ENCODE measurements around the gene FTO. TPM values are rescaled to one million over a fixed set of nuclear protein-coding genes. Genes with fewer than 3 reads are reported as not detected.
A peak's percentile ranks its signal among the peaks of the same experiment; 100 is the strongest.

The FTO gene
- total RNA-seq, 4 donors from 2014 or later, result 64.4 to 116 (median 71.3) TPM

DNA sequence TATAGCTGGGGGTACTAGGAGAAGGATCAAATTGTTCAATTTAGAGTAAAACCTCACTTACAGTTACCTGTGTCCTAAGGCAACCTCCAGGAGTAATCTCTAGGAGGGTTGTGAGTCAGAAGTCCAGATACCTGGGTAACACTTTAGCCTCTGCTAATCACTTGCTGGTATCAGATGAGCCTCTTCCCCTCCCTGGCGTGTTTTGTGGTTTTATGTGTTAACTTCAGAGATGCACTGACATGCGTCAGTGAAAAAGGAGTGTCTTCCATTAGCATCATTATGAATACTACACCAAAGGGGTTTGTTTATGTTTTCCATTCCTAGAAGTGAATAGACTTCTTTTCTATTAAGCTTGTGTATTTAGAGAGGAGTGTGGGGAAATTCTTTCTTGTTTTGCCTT, 208.2 kb downstream of the FTO start:
- no peak for DNase-seq (ENCODE audit: low spot score in 2 of 2)
- Histone ChIP-seq H3K9me3 (no peaks in the 10 kb centered on the region), H3K27ac (no peak overlapping the region), H3K27me3 (no peaks in the 10 kb centered on the region), H3K36me3 (no peaks in the 10 kb centered on the region), H3K4me1 (peaks cover 12% of the 10 kb centered on the region), H3K4me3 (no peak overlapping the region)
- TF ChIP-seq, protein P1, sequence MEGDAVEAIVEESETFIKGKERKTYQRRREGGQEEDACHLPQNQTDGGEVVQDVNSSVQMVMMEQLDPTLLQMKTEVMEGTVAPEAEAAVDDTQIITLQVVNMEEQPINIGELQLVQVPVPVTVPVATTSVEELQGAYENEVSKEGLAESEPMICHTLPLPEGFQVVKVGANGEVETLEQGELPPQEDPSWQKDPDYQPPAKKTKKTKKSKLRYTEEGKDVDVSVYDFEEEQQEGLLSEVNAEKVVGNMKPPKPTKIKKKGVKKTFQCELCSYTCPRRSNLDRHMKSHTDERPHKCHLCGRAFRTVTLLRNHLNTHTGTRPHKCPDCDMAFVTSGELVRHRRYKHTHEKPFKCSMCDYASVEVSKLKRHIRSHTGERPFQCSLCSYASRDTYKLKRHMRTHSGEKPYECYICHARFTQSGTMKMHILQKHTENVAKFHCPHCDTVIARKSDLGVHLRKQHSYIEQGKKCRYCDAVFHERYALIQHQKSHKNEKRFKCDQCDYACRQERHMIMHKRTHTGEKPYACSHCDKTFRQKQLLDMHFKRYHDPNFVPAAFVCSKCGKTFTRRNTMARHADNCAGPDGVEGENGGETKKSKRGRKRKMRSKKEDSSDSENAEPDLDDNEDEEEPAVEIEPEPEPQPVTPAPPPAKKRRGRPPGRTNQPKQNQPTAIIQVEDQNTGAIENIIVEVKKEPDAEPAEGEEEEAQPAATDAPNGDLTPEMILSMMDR (IDR thresholded peaks at IDR 0.05), result no peak
- TF ChIP-seq EP300 (IDR thresholded peaks at IDR 0.05) (no peak), POLR2AphosphoS5 (IDR thresholded peaks at IDR 0.05) (no peak), POLR2A (IDR thresholded peaks at IDR 0.05) (no peak)
- 74% methylated on average over 2 of the region's 2 CpGs for WGBS

DNA sequence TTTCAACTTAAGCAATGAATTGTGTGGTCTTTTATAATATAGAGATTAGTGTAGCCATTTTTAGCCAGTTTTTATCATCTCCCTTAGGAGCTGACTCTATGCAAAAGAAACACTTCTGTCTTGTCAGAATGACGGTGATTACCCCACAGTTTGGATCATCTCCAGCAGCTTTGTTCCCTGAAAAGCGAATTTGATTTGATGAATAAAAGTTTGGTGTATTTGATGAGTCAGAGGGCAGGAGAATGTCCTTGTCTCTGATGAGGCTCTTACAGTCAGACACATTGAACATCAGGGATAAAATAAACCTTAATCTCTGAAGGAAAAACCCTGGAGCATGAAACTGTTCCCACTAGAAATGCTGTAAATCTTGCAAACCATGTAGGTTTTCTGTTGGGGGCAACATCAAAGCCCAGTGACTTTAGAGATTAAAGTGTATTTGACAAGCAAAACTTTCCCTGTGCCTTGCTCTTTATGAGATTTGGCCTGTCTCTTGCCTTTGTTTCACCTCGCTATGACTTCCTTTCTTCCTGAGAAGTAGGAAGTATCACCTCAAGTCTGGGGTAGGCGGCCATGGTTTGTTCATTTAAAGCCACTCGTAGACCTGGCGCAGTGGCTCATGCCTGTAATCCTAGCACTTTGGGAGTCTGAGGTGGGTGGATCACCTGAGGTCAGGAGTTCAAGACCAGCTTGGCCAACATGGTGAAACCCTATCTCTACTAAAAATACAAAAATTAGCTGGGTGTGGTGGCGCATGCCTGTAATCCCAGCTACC, 209.3 kb downstream of the FTO start:
- TF ChIP-seq, protein P1 (IDR thresholded peaks at IDR 0.05), result no peak
- TF ChIP-seq POLR2A (IDR thresholded peaks at IDR 0.05) (no peak), POLR2AphosphoS5 (IDR thresholded peaks at IDR 0.05) (no peak), EP300 (IDR thresholded peaks at IDR 0.05) (no peak)
- no peaks in the 10 kb centered on the region for H3K36me3 ChIP-seq
- 71% methylated on average over 7 of the region's 7 CpGs for WGBS
- DNase-seq (ENCODE audit: low spot score in 2 of 2), result peak in 1 of 2 donors; percentile 78
- H3K4me1 ChIP-seq, result peaks cover 12% of the 10 kb centered on the region
- H3K4me3 ChIP-seq, result no peak overlapping the region
- no peaks in the 10 kb centered on the region for H3K9me3 ChIP-seq
- no peaks in the 10 kb centered on the region for H3K27me3 ChIP-seq
- peak overlapping the region; percentile 51 for H3K27ac ChIP-seq

DNA sequence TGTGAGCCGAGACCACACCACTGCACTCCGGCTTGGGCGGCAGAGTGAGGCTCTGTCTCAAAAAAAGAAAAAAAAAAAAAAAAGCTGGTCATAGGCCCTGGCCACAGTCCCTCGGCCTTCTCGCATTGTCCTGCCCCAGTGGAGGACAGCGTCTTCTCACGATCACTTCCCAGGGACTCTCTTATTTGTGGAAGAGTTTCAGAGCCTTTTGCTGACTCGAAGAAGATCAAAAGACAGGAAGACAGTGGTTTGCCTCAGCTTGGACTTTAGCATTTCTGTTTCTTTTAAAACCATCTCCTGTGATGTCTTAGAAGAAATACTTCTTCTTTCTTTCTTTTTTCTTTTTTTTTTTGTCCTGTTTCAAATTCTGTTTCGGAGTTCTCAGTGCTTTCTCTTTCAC, 210.0 kb downstream of the FTO start:
- Histone ChIP-seq H3K27ac (peak overlapping the region; percentile 51), H3K36me3 (no peaks in the 10 kb centered on the region), H3K9me3 (no peaks in the 10 kb centered on the region), H3K27me3 (no peaks in the 10 kb centered on the region), H3K4me3 (no peak overlapping the region), H3K4me1 (peaks cover 12% of the 10 kb centered on the region)
- TF ChIP-seq POLR2A (IDR thresholded peaks at IDR 0.05), result no peak
- DNase-seq (ENCODE audit: low spot score in 2 of 2), result no peak
- 78% methylated on average over 9 of the region's 9 CpGs for WGBS

DNA sequence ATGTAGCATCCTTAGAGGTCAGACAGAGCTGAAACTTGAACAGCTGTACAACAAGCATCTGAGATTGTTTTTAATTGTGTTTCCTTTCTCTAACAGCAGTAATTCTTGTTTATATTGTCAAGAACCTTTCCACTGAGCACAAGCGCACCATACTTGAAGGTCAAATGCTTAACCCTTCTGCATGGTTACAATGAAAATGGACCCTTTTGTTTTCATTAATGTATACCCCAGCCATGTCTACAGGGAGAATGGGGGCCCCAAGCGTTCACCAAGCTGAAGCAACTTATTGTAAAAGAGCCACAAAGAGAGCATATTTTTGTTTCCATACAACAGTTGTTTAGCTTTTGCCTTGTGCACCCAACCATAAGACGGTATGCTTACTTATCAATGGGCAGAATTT, 210.8 kb downstream of the FTO start:
- peaks cover 12% of the 10 kb centered on the region for H3K4me1 ChIP-seq
- H3K4me3 ChIP-seq, result no peak overlapping the region
- no peak overlapping the region for H3K27ac ChIP-seq
- TF ChIP-seq, protein P1 (IDR thresholded peaks at IDR 0.05), result no peak
- TF ChIP-seq EP300 (IDR thresholded peaks at IDR 0.05), result no peak
- no peak for TF ChIP-seq POLR2AphosphoS5 (IDR thresholded peaks at IDR 0.05)
- TF ChIP-seq POLR2A (IDR thresholded peaks at IDR 0.05), result no peak
- no peak for DNase-seq (ENCODE audit: low spot score in 2 of 2)
- no peaks in the 10 kb centered on the region for H3K9me3 ChIP-seq
- no peaks in the 10 kb centered on the region for H3K36me3 ChIP-seq
- no peaks in the 10 kb centered on the region for H3K27me3 ChIP-seq
- WGBS, result 94% methylated on average over 3 of the region's 3 CpGs

DNA sequence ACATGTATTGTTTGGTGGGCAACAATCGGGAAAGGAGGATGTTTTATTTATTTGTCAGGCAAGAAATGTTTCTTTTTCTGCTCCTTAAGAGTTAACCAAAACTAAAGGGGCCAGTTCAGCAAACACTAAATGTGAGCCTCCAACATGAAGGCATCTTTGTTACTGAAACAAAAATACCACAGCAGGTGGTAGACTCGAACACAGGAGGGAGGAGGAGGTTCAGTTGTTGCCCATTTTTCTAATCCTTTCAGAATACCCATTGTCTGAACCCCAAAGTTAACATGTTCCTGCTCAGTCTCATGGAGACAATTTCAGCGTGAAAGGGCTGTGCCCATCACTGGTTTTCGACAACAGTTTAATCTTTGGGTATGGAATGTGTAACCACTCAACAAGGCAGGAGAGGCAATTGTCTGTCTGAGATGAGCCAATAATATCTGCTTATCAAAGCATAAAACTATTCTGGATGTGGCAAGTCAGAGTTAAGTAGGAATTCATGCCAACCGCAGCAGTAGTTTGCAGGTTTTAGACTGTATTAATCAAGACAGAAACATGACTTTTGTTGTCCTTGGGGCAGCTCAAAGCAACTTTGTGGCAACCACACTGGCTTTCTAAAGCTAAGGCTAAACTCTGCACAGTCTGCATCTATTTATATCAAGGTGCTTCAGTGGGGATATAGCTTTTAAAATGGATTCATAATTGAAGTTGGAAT, 211.7 kb downstream of the FTO start:
- Histone ChIP-seq H3K36me3 (no peaks in the 10 kb centered on the region), H3K4me3 (no peak overlapping the region), H3K27ac (no peak overlapping the region), H3K9me3 (no peaks in the 10 kb centered on the region), H3K4me1 (peaks cover 12% of the 10 kb centered on the region), H3K27me3 (no peaks in the 10 kb centered on the region)
- DNase-seq (ENCODE audit: low spot score in 2 of 2), result no peak
- WGBS, result 89% methylated on average over 5 of the region's 5 CpGs
- no peak for TF ChIP-seq POLR2AphosphoS5 (IDR thresholded peaks at IDR 0.05)
- TF ChIP-seq EP300 (IDR thresholded peaks at IDR 0.05), result no peak
- no peak for TF ChIP-seq POLR2A (IDR thresholded peaks at IDR 0.05)
- TF ChIP-seq, protein P1 (IDR thresholded peaks at IDR 0.05), result no peak
